K562 (cell line): Measurements from ENCODE around the gene KPTN. TPM values are rescaled to one million over a fixed set of nuclear protein-coding genes. Genes with fewer than 3 reads are reported as not detected.

Experiments
- BRCA1 ChIP-seq, 2 experiments: fragments of 450-650 bp in 1 of 2; sonication (generic) in 1 of 2; formaldehyde crosslinking in 1 of 2; IDR thresholded peaks; 2 replicates each; pipeline versions ENCODE4 v1.5.0 to v1.6.1; 2017 to 2020; ENCODE audit warnings: mild to moderate bottlenecking in 1 of 2, missing genetic modification reagents in 1 of 2
- MYNN ChIP-seq, 2 experiments: sonication (generic); formaldehyde crosslinking in 1 of 2; IDR thresholded peaks; 2 replicates each; pipeline versions ENCODE4 v1.5.0 to v1.6.1; 2016 to 2020; ENCODE audit warnings: antibody characterized with exemption in 1 of 2, missing genetic modification reagents in 1 of 2
- PTBP1 ChIP-seq: fragments of 200-400 bp; formaldehyde crosslinking; IDR thresholded peaks from 2 replicates; pipeline ENCODE4 v1.6.1; 2017; ENCODE audit warnings: low read depth, low read length
- PYGO2 ChIP-seq: fragments of 450-650 bp; IDR thresholded peaks from 2 replicates; pipeline ENCODE4 v1.6.1; 2016; ENCODE audit warnings: mild to moderate bottlenecking, missing genetic modification characterization, moderate library complexity, missing compliant biosample characterization
- SIRT6 ChIP-seq: IDR thresholded peaks from one replicate; pipeline ENCODE4 v1.6.1; 2012; ENCODE audit warnings: low read depth, mild to moderate bottlenecking, control low read depth, inconsistent platforms, low read length, moderate library complexity
- TOE1 ChIP-seq, 2 experiments: fragments of 450-650 bp in 1 of 2; sonication (generic) in 1 of 2; formaldehyde crosslinking in 1 of 2; IDR thresholded peaks; 2 replicates each; pipeline versions ENCODE4 v1.7.1 to v1.8.0; 2016 to 2022; ENCODE audit warnings: borderline replicate concordance in 2 of 2, mild to moderate bottlenecking in 2 of 2, antibody characterized with exemption in 1 of 2, inconsistent platforms in 1 of 2, low read depth in 1 of 2, missing genetic modification reagents in 1 of 2, moderate library complexity in 1 of 2
- ZNF224 ChIP-seq: sonication (generic); formaldehyde crosslinking; IDR thresholded peaks from 2 replicates; pipeline ENCODE4 v1.8.0; 2022; ENCODE audit warnings: mild to moderate bottlenecking, missing genetic modification reagents
- polyA plus RNA-seq, 8 experiments: library from polyadenylated mRNA; depleted of rRNA in 4 of 8; stranded (reverse) in 5 of 8; unstranded in 3 of 8; fragments of >200 nt; fragmentation: Nextera tagmentation in 2 of 8; fragmentation: Illumina TruSeq in 1 of 8; extraction: Ambion mirVana in 2 of 8; extraction: Trizol in 1 of 8; gene quantifications; 2 replicates each; pipeline versions ENCODE4 v1.2.1 to v1.2.3, GENCODE V29; 2011 to 2014; ENCODE audit warnings: inconsistent platforms in 1 of 8, missing spikeins in 1 of 8
- total RNA-seq, 7 experiments: library from RNA; depleted of rRNA in 6 of 7; stranded (reverse); fragments of >200 nt in 6 of 7; fragmentation: Illumina TruSeq in 2 of 7; extraction: Trizol in 2 of 7; gene quantifications; 2 replicates each; pipeline versions ENCODE4 v1.2.1 to v1.2.3, GENCODE V29; 2011 to 2021; ENCODE audit warnings: low replicate concordance in 1 of 7
- TF ChIP-seq, protein P1 (sequence below): sonication (generic); formaldehyde crosslinking; IDR thresholded peaks from 2 replicates; pipeline ENCODE4 v1.8.1; 2023; ENCODE audit warnings: mild to moderate bottlenecking, missing genetic modification reagents
- TF ChIP-seq, protein P2 (sequence below): fragments of 450-650 bp; IDR thresholded peaks from 2 replicates; pipeline ENCODE4 v1.6.1; 2017; ENCODE audit warnings: antibody characterized with exemption, mild to moderate bottlenecking
- TF ChIP-seq, protein P3 (sequence below): fragments of 450-650 bp; IDR thresholded peaks from 2 replicates; pipeline ENCODE4 v1.6.1; 2016; ENCODE audit warnings: low read depth

The KPTN gene
- total and polyA plus RNA-seq, 9 of the 15 experiments (the other 6 are each of a cell fraction or from before 2014, with no cell fraction given), result 0.56 to 18.2 (median 8.5) TPM

GRCh38 chr19:47471733-47472457 lies 12.1 kb downstream of the KPTN start, which contains the start of gene SLC8A2 (continued):
- TF ChIP-seq, protein P1, sequence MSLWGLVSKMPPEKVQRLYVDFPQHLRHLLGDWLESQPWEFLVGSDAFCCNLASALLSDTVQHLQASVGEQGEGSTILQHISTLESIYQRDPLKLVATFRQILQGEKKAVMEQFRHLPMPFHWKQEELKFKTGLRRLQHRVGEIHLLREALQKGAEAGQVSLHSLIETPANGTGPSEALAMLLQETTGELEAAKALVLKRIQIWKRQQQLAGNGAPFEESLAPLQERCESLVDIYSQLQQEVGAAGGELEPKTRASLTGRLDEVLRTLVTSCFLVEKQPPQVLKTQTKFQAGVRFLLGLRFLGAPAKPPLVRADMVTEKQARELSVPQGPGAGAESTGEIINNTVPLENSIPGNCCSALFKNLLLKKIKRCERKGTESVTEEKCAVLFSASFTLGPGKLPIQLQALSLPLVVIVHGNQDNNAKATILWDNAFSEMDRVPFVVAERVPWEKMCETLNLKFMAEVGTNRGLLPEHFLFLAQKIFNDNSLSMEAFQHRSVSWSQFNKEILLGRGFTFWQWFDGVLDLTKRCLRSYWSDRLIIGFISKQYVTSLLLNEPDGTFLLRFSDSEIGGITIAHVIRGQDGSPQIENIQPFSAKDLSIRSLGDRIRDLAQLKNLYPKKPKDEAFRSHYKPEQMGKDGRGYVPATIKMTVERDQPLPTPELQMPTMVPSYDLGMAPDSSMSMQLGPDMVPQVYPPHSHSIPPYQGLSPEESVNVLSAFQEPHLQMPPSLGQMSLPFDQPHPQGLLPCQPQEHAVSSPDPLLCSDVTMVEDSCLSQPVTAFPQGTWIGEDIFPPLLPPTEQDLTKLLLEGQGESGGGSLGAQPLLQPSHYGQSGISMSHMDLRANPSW (CRISPR knock-in tag), result no peak
- 0 out of 2 replicates have a peak, but pooled peaks have one; percentile 50 for TF ChIP-seq MYNN (IDR thresholded peaks at IDR 0.05)
- TF ChIP-seq MYNN (CRISPR knock-in tag; IDR thresholded peaks at IDR 0.05), result no peak
- TF ChIP-seq ZNF224 (CRISPR knock-in tag), result no peak
- no peak for TF ChIP-seq BRCA1 (IDR thresholded peaks at IDR 0.05)
- TF ChIP-seq BRCA1 (CRISPR knock-in tag; IDR thresholded peaks at IDR 0.05), result no peak
- TF ChIP-seq PYGO2 (tag), result no peak
- TF ChIP-seq PTBP1, result no peak
- peak; percentile 45; the same call in 1 of the 2 replicates for TF ChIP-seq TOE1 (IDR thresholded peaks at IDR 0.05; ENCODE audit: borderline replicate concordance)
- no peak for TF ChIP-seq TOE1 (CRISPR knock-in tag; IDR thresholded peaks at IDR 0.05; ENCODE audit: borderline replicate concordance, low read depth)
- TF ChIP-seq, protein P2, sequence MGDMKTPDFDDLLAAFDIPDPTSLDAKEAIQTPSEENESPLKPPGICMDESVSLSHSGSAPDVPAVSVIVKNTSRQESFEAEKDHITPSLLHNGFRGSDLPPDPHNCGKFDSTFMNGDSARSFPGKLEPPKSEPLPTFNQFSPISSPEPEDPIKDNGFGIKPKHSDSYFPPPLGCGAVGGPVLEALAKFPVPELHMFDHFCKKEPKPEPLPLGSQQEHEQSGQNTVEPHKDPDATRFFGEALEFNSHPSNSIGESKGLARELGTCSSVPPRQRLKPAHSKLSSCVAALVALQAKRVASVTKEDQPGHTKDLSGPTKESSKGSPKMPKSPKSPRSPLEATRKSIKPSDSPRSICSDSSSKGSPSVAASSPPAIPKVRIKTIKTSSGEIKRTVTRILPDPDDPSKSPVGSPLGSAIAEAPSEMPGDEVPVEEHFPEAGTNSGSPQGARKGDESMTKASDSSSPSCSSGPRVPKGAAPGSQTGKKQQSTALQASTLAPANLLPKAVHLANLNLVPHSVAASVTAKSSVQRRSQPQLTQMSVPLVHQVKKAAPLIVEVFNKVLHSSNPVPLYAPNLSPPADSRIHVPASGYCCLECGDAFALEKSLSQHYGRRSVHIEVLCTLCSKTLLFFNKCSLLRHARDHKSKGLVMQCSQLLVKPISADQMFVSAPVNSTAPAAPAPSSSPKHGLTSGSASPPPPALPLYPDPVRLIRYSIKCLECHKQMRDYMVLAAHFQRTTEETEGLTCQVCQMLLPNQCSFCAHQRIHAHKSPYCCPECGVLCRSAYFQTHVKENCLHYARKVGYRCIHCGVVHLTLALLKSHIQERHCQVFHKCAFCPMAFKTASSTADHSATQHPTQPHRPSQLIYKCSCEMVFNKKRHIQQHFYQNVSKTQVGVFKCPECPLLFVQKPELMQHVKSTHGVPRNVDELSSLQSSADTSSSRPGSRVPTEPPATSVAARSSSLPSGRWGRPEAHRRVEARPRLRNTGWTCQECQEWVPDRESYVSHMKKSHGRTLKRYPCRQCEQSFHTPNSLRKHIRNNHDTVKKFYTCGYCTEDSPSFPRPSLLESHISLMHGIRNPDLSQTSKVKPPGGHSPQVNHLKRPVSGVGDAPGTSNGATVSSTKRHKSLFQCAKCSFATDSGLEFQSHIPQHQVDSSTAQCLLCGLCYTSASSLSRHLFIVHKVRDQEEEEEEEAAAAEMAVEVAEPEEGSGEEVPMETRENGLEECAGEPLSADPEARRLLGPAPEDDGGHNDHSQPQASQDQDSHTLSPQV, result no peak
- TF ChIP-seq, protein P3, sequence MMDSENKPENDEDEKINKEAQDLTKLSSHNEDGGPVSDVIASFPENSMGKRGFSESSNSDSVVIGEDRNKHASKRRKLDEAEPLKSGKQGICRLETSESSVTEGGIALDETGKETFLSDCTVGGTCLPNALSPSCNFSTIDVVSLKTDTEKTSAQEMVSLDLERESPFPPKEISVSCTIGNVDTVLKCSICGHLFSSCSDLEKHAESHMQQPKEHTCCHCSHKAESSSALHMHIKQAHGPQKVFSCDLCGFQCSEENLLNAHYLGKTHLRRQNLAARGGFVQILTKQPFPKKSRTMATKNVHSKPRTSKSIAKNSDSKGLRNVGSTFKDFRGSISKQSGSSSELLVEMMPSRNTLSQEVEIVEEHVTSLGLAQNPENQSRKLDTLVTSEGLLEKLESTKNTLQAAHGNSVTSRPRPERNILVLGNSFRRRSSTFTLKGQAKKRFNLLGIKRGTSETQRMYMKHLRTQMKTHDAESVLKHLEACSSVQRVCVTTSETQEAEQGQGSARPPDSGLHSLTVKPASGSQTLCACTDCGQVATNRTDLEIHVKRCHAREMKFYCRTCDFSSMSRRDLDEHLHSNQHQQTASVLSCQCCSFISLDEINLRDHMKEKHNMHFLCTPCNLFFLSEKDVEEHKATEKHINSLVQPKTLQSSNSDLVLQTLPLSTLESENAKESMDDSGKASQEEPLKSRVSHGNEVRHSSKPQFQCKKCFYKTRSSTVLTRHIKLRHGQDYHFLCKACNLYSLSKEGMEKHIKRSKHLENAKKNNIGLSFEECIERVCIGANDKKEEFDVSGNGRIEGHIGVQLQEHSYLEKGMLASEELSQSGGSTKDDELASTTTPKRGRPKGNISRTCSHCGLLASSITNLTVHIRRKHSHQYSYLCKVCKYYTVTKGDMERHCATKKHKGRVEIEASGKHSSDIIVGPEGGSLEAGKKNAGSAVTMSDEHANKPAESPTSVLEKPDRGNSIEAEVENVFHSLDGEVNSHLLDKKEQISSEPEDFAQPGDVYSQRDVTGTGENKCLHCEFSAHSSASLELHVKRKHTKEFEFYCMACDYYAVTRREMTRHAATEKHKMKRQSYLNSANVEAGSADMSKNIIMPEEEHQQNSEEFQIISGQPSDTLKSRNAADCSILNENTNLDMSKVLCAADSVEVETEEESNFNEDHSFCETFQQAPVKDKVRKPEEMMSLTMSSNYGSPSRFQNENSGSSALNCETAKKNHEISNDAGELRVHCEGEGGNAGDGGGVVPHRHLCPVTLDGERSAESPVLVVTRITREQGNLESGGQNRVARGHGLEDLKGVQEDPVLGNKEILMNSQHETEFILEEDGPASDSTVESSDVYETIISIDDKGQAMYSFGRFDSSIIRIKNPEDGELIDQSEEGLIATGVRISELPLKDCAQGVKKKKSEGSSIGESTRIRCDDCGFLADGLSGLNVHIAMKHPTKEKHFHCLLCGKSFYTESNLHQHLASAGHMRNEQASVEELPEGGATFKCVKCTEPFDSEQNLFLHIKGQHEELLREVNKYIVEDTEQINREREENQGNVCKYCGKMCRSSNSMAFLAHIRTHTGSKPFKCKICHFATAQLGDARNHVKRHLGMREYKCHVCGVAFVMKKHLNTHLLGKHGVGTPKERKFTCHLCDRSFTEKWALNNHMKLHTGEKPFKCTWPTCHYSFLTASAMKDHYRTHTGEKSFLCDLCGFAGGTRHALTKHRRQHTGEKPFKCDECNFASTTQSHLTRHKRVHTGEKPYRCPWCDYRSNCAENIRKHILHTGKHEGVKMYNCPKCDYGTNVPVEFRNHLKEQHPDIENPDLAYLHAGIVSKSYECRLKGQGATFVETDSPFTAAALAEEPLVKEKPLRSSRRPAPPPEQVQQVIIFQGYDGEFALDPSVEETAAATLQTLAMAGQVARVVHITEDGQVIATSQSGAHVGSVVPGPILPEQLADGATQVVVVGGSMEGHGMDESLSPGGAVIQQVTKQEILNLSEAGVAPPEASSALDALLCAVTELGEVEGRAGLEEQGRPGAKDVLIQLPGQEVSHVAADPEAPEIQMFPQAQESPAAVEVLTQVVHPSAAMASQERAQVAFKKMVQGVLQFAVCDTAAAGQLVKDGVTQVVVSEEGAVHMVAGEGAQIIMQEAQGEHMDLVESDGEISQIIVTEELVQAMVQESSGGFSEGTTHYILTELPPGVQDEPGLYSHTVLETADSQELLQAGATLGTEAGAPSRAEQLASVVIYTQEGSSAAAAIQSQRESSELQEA, result no peak
- no peak for TF ChIP-seq SIRT6
